Upper lobe of right lung (tissue), 1 donor: ENCODE data around the gene PLK5. TPM values are rescaled to one million over a fixed set of nuclear protein-coding genes. Genes with fewer than 3 reads are reported as not detected.

Source experiments
- ATAC-seq: fragments of 200-7000 bp; cut with Tn5 transposase; one replicate; pipeline ENCODE4 v1.9.1; 2020; ENCODE audit warnings: mild to moderate bottlenecking, moderate library complexity
- DNase-seq: peaks from one replicate; pipeline ENCODE4 v3.0.0-alpha.2; 2020
- H3K27ac ChIP-seq: fragments of 200-600 bp; one replicate; pipeline ENCODE4 v1.8.0; 2022
- H3K27me3 ChIP-seq: fragments of 200-600 bp; one replicate; pipeline ENCODE4 v1.8.0; 2022; ENCODE audit warnings: mild to moderate bottlenecking
- H3K36me3 ChIP-seq: fragments of 200-600 bp; one replicate; pipeline ENCODE4 v1.8.0; 2022
- H3K4me1 ChIP-seq: fragments of 200-600 bp; one replicate; pipeline ENCODE4 v1.8.0; 2022
- H3K4me3 ChIP-seq: fragments of 200-600 bp; one replicate; pipeline ENCODE4 v1.8.0; 2022; ENCODE audit warnings: mild to moderate bottlenecking
- H3K9me3 ChIP-seq: fragments of 200-600 bp; one replicate; pipeline ENCODE4 v1.8.0; 2022
- intact Hi-C: fragments of 100-400 bp; cut with DNase I; formaldehyde crosslinking; loops from one replicate; pipeline ENCODE4 v1.11.0; 2022
- total RNA-seq: library from RNA; stranded (reverse); fragmentation: NEBNext Ultra II Directional; extraction: Animal tissue kit (Norgen Biotek cat#: 25700); gene quantifications from one replicate; pipeline ENCODE4 v1.2.1, GENCODE V29; 2021
- TF ChIP-seq, protein P1 (sequence below): fragments of 200-600 bp; IDR thresholded peaks from one replicate; pipeline ENCODE4 v1.8.0; 2022; ENCODE audit warnings: antibody characterized with exemption
- donor health status: DM: no; HTN: yes; CAD: no; lungs with severe emphysema.

The PLK5 gene
- total RNA-seq, 1 donor from 2014 or later, result not detected

GRCh38 chr19:1502433-1503088 lies 21.3 kb upstream of the PLK5 start:
- ATAC-seq (no peak), DNase-seq (no peak)
- intact Hi-C loops, result no loop called here
- TF ChIP-seq, protein P1, sequence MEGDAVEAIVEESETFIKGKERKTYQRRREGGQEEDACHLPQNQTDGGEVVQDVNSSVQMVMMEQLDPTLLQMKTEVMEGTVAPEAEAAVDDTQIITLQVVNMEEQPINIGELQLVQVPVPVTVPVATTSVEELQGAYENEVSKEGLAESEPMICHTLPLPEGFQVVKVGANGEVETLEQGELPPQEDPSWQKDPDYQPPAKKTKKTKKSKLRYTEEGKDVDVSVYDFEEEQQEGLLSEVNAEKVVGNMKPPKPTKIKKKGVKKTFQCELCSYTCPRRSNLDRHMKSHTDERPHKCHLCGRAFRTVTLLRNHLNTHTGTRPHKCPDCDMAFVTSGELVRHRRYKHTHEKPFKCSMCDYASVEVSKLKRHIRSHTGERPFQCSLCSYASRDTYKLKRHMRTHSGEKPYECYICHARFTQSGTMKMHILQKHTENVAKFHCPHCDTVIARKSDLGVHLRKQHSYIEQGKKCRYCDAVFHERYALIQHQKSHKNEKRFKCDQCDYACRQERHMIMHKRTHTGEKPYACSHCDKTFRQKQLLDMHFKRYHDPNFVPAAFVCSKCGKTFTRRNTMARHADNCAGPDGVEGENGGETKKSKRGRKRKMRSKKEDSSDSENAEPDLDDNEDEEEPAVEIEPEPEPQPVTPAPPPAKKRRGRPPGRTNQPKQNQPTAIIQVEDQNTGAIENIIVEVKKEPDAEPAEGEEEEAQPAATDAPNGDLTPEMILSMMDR, result no peak
- H3K4me1 ChIP-seq, result peaks cover 7% of the 10 kb centered on the region
- H3K4me3 ChIP-seq, result no peak overlapping the region
- peaks cover 33% of the 10 kb centered on the region for H3K27me3 ChIP-seq
- H3K9me3 ChIP-seq, result no peaks in the 10 kb centered on the region
- no peaks in the 10 kb centered on the region for H3K36me3 ChIP-seq
- no peak overlapping the region for H3K27ac ChIP-seq

- H3K9me3 ChIP-seq, result no peaks in the 10 kb centered on the region
- DNase-seq (peak; percentile 82), ATAC-seq (peak; percentile 45)
- intact Hi-C loops, result no loop called here
- peaks cover 7% of the 10 kb centered on the region for H3K4me1 ChIP-seq
- no peak overlapping the region for H3K27ac ChIP-seq
- H3K4me3 ChIP-seq, result no peak overlapping the region
- peaks cover 26% of the 10 kb centered on the region for H3K27me3 ChIP-seq
- TF ChIP-seq, protein P1, result peak; percentile 71
- no peaks in the 10 kb centered on the region for H3K36me3 ChIP-seq
Measured at GRCh38 chr19:1503089-1503924, 20.6 kb upstream of the PLK5 start.

- H3K27me3 ChIP-seq, result peaks cover 26% of the 10 kb centered on the region
- TF ChIP-seq, protein P1, result no peak
- H3K4me3 ChIP-seq, result no peak overlapping the region
- ATAC-seq (no peak), DNase-seq (no peak)
- no peaks in the 10 kb centered on the region for H3K36me3 ChIP-seq
- H3K4me1 ChIP-seq, result peaks cover 7% of the 10 kb centered on the region
- no peak overlapping the region for H3K27ac ChIP-seq
- intact Hi-C loops, result no loop called here
- no peaks in the 10 kb centered on the region for H3K9me3 ChIP-seq
Measured at GRCh38 chr19:1503925-1504773, 19.7 kb upstream of the PLK5 start.

GRCh38 chr19:1505012-1505411 lies 18.9 kb upstream of the PLK5 start:
- peaks cover 7% of the 10 kb centered on the region for H3K4me1 ChIP-seq
- no peaks in the 10 kb centered on the region for H3K36me3 ChIP-seq
- no peak overlapping the region for H3K27ac ChIP-seq
- no peaks in the 10 kb centered on the region for H3K9me3 ChIP-seq
- H3K27me3 ChIP-seq, result peaks cover 26% of the 10 kb centered on the region
- DNase-seq (no peak), ATAC-seq (no peak)
- intact Hi-C loops, result no loop called here
- TF ChIP-seq, protein P1, result no peak
- H3K4me3 ChIP-seq, result no peak overlapping the region

DNA sequence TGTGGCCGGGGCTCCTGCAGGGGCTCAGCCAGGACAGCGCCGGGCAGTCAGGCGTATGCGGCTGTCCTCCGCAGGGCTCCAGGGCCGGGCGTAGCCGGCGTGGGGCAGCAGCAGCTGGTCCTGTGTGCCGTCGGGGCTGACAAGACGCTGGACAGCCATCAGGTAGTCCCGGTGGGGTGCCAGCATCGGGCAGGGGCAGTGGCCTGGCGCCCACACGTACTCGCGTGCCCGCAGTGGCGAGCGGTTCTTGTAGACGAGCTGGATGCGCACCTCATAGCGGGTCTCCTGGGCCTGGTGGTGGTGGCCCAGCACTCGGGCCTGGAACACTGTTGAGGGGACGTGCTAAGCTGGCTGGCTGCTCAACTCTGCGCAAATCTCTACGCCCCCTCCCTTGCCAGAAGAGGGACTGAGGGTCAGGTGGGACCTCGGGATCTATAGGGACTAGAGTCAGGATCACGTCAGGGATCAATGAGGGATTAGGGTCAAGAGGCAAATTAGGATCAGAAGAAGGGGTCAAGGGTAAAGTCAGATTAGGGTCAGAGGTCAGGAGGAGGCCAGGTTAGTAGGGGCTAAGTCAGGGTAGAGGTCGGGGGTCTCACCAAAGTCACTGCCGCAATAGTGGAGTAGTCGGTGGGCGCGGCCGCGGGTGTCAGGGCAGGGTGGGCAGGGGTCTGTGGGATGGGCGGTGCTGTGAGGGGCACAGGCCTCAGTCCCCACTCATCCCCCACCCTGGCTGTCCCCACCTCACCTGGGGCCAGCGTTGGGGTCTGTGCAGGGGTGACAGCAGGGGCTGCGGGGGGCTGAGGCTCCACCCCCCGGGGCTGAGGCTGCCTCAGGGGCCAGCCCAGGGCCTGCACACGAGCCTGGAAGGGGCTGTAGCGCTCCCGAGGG lies 17.6 kb upstream of the PLK5 start:
- DNase-seq (no peak), ATAC-seq (no peak)
- Histone ChIP-seq H3K27ac (no peak overlapping the region), H3K9me3 (no peaks in the 10 kb centered on the region), H3K36me3 (no peaks in the 10 kb centered on the region), H3K27me3 (peaks cover 34% of the 10 kb centered on the region), H3K4me1 (peaks cover 7% of the 10 kb centered on the region), H3K4me3 (no peak overlapping the region)
- intact Hi-C loops, result no loop called here
- TF ChIP-seq, protein P1, result no peak
